Body of pancreas (tissue), 4 donors: ENCODE data around the gene MYOCD. TPM values are rescaled to one million over a fixed set of nuclear protein-coding genes. Genes with fewer than 3 reads are reported as not detected.

ENCODE experiments used
- ATAC-seq: fragments of 150-250 bp; one replicate; pipeline ENCODE4 v1.9.1; 2016
- DNase-seq, 4 donors: peaks; one replicate each; pipeline ENCODE4 v3.0.0-alpha.2; 2019
- H3K27ac ChIP-seq, 4 donors: fragments of 200-600 bp; sonication (generic); 1 replicate in 3 of 4; 2 replicates in 1 of 4; pipeline versions ENCODE4 v1.5.1 to v1.6.1; 2016 to 2019; ENCODE audit warnings: mild to moderate bottlenecking in 1 of 4, mixed read lengths in 1 of 4, moderate library complexity in 1 of 4
- H3K27me3 ChIP-seq, 2 donors: fragments of 200-600 bp; sonication (generic); one replicate each; pipeline ENCODE4 v1.6.0; 2016; ENCODE audit warnings: mild to moderate bottlenecking in 1 of 2
- H3K36me3 ChIP-seq, 2 donors: fragments of 200-600 bp; sonication (generic); replicated peaks in 1 of 2; 2 replicates each; pipeline ENCODE4 v1.5.1; 2016; ENCODE audit warnings: low read depth in 2 of 2; ENCODE audit not compliant: insufficient read depth in 1 of 2
- H3K4me1 ChIP-seq: fragments of 200-600 bp; sonication (generic); one replicate; pipeline ENCODE4 v1.6.0; 2016
- H3K4me3 ChIP-seq, 2 donors: fragments of 200-600 bp; sonication (generic); 1 replicate in 1 of 2; 2 replicates in 1 of 2; pipeline ENCODE4 v1.5.1; 2016 to 2019
- H3K9me3 ChIP-seq, 3 donors: fragments of 200-600 bp; sonication (generic); 1 replicate in 2 of 3; 2 replicates in 1 of 3; pipeline ENCODE4 v1.5.1; 2016
- CTCF ChIP-seq, 7 experiments: fragments of 450-650 bp in 4 of 7; fragments of 200-600 bp in 3 of 7; sonication (generic) in 3 of 7; IDR thresholded peaks; one replicate each; pipeline ENCODE4 v1.5.1; 2016 to 2019; ENCODE audit warnings: antibody characterized with exemption in 7 of 7
- POLR2A ChIP-seq, 3 donors: fragments of 450-650 bp; IDR thresholded peaks; one replicate each; pipeline ENCODE4 v1.6.1; 2016; ENCODE audit warnings: antibody characterized with exemption in 3 of 3, mild to moderate bottlenecking in 2 of 3
- WGBS, 2 donors: methylation state at CpG; one replicate each; pipeline ENCODE4 v1.1.5; 2017; 5-methylcytosine and 5-hydroxymethylcytosine counted together
- intact Hi-C: fragments of 100-400 bp; cut with DNase I; formaldehyde crosslinking; loops from one replicate; pipeline ENCODE4 v1.15.1; 2023
- total RNA-seq, 2 donors: library from RNA; depleted of rRNA; stranded (reverse); fragments of >200 nt; gene quantifications; one replicate each; pipeline ENCODE4 v1.1.0, GENCODE V29; 2016

The MYOCD gene
- total RNA-seq, 2 donors from 2014 or later: 0.52 to 0.66 TPM

GRCh38 chr17:12744298-12744697 lies 78.6 kb downstream of the MYOCD start:
- Histone ChIP-seq H3K4me1 (peaks cover 25% of the 10 kb centered on the region), H3K27ac (peak overlapping the region in 1 of 4 donors; percentile 30), H3K36me3 (no peaks in the 10 kb centered on the region), H3K4me3 (no peak overlapping the region), H3K27me3 (no peaks in the 10 kb centered on the region), H3K9me3 (no peaks in the 10 kb centered on the region)
- no peak for TF ChIP-seq CTCF (IDR thresholded peaks at IDR 0.05)
- WGBS, 2 donors: 75 to 87% methylated on average over 5 of the region's 5 CpGs
- intact Hi-C loops: loop anchor here (10.0 kb wide), 1 partner anchor 199 kb away; no protein-coding TSS in a partner anchor
- ATAC-seq (peak; percentile 41), DNase-seq (no peak)

- intact Hi-C loops: loop anchor here (10.0 kb wide), 1 partner anchor 200 kb away; no protein-coding TSS in a partner anchor
- ATAC-seq (no peak), DNase-seq (no peak)
- WGBS, 2 donors: 60 to 64% methylated on average over 1 of the region's 1 CpG
- H3K27me3 ChIP-seq: no peaks in the 10 kb centered on the region
- peaks cover 25% of the 10 kb centered on the region for H3K4me1 ChIP-seq
- no peaks in the 10 kb centered on the region for H3K36me3 ChIP-seq
- H3K9me3 ChIP-seq: no peaks in the 10 kb centered on the region
- no peak overlapping the region for H3K4me3 ChIP-seq
- H3K27ac ChIP-seq: peak overlapping the region in 1 of 4 donors; percentile 30
- TF ChIP-seq CTCF (IDR thresholded peaks at IDR 0.05) (no peak), POLR2A (IDR thresholded peaks at IDR 0.05) (no peak)
Measured at GRCh38 chr17:12744786-12745185, 79.1 kb downstream of the MYOCD start.

- 70 to 73% methylated on average over 7 of the region's 7 CpGs for WGBS, 2 donors
- Histone ChIP-seq H3K4me1 (peaks cover 25% of the 10 kb centered on the region), H3K36me3 (no peaks in the 10 kb centered on the region), H3K9me3 (no peaks in the 10 kb centered on the region), H3K27ac (no peak overlapping the region), H3K27me3 (no peaks in the 10 kb centered on the region), H3K4me3 (no peak overlapping the region)
- intact Hi-C loops: loop anchor here (10.0 kb wide), 1 partner anchor 201 kb away; no protein-coding TSS in a partner anchor
- ATAC-seq: no peak
- no peak for TF ChIP-seq CTCF (IDR thresholded peaks at IDR 0.05)
- TF ChIP-seq POLR2A (IDR thresholded peaks at IDR 0.05): no peak
- no peak for DNase-seq
Measured at GRCh38 chr17:12745486-12745885, 79.8 kb downstream of the MYOCD start.

- Histone ChIP-seq H3K9me3 (no peaks in the 10 kb centered on the region), H3K4me1 (no peaks in the 10 kb centered on the region), H3K36me3 (no peaks in the 10 kb centered on the region), H3K27ac (no peak overlapping the region), H3K27me3 (no peaks in the 10 kb centered on the region), H3K4me3 (no peak overlapping the region)
- TF ChIP-seq CTCF (IDR thresholded peaks at IDR 0.05) (no peak), POLR2A (IDR thresholded peaks at IDR 0.05) (no peak)
- intact Hi-C loops: no loop called here
- ATAC-seq (no peak), DNase-seq (no peak)
Measured at GRCh38 chr17:12756786-12757185, 91.1 kb downstream of the MYOCD start.

GRCh38 chr17:12759090-12759489 lies 93.4 kb downstream of the MYOCD start:
- Histone ChIP-seq H3K27me3 (no peaks in the 10 kb centered on the region), H3K4me3 (no peak overlapping the region), H3K27ac (no peak overlapping the region), H3K36me3 (no peaks in the 10 kb centered on the region), H3K9me3 (no peaks in the 10 kb centered on the region), H3K4me1 (no peaks in the 10 kb centered on the region)
- ATAC-seq (no peak), DNase-seq (no peak)
- TF ChIP-seq CTCF (IDR thresholded peaks at IDR 0.05): no peak
- no peak for TF ChIP-seq POLR2A (IDR thresholded peaks at IDR 0.05)
- intact Hi-C loops: no loop called here
- whole genome bisulfite sequencing, 2 donors: 31 to 49% methylated on average over 2 of the region's 2 CpGs
